GM19240 (cell line): ENCODE measurements around the gene OR52A1.

Experiments
- DNase-seq: peaks from one replicate; pipeline ENCODE4 v3.0.0; 2011; ENCODE audit warnings: low spot score; ENCODE audit not compliant: insufficient read length

OR52A1 gene

GRCh38 chr11:5136261-5136660 is 18.3 kb downstream of the OR52A1 start:
- no peak for DNase-seq

DNA sequence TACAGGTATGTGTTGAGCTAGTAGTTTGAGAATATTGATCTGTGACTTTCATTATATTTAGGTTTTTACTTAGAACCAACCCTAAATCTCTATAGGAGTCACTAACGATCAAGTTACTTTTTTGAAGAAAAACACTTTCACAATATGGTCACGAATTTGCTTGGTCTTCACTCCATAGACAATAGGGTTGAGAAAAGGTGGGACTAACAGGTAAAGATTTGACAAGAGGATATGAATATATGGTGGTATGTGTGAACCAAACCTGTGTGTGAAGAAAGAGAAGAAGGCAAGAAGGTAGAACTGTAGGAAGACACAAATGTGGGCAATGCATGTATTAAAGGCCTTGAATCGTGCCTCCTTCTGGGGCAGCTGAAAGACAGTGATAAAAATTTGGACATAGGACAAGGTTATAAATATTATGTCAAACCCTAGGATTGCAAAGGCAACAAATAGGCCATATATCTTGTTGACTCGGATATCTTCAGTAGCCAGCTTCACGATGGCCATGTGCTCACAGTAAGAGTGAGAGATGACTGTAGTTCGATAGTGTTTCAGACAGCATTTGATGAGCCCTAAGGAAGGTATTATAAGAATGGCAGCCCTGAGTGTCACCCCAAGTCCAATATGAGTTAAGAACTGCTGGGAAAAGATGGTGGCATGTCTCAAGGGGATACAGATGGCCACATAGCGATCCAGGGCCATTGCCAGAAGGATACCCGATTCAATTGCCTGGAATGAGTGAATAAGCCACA is 22.8 kb downstream of the OR52A1 start:
- no peak for DNase-seq

DNA sequence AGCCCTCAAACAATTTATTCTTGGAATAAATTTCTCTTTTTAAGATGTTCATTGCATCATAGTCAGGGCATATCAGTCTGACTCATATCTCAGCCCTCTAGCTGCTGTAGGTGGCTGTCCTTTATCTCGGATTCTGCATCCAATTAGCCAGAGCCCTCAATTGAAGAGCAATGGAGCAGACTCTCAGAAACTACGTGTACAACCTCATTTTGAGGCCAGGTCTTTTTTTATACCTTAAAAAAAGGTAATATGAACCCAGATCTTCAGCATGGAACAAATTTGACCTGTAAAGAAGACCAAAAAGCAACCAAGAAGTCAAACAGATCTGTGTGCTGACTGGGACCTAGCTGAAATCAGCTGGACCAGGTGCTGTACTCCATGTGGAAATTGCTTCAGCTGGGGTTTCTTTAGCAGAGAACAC is 25.1 kb downstream of the OR52A1 start:
- DNase-seq = no peak

GRCh38 chr11:5124891-5125620 is 29.5 kb downstream of the OR52A1 start:
- DNase-seq = no peak

GRCh38 chr11:5123802-5124521 is 30.6 kb downstream of the OR52A1 start:
- no peak for DNase-seq

DNA sequence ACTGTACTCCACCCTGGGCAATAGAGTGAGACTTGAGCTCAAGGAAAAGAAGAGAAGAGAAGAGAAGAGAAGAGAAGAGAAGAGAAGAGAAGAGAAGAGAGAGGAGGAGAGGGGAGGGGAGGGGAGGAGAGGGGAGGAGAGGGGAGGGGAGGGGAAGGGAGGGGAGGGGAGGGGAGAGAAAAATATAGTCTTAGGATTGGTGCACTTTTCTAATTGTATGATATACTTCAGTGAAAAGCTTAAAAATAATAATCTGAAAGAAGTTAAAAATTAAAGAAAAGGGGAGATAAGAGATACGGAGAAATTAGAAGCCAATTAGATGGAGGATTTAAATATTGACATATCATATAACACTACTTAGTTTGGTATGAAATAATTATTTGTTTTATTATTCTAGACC is 35.7 kb downstream of the OR52A1 start:
- DNase-seq = no peak

DNA sequence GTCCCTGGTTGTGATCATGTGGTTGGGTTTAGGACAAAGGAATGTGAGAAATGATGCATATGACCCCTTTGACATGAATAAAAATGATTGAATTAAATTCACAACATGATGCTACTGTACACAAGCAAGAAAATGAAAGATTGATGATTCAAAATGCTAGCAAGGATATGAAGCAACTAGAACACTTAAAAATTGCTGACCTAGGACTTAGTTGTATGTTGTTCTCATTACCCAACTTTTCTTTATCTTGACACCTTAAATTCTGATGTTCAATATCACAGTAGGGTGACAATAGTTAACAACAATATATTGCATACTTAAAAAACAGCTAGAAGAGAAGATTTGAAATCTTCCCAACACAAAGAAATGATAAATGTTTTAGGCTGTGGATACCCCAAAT is 37.0 kb downstream of the OR52A1 start:
- DNase-seq = no peak

DNA sequence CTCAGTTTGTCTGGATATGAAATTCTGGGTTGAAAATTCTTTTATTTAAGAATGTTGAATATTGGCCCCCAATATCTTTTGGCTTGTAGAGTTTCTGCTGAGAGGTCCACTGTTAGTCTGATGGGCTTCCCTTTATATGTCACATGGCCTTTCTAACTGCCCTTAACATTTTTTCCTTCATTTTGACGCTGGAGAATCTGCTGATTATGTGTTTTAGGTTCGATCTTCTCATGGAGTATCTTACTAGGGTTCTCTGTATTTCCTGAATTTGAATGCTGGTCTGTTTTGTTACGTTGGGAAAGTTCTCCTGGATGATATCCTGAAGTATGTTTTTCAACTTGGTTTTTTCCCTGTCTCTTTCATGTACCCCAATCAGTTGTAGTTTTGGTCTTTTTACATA is 39.2 kb downstream of the OR52A1 start:
- no peak for DNase-seq

GRCh38 chr11:5107285-5107684 is 47.3 kb downstream of the OR52A1 start:
- no peak for DNase-seq

DNA sequence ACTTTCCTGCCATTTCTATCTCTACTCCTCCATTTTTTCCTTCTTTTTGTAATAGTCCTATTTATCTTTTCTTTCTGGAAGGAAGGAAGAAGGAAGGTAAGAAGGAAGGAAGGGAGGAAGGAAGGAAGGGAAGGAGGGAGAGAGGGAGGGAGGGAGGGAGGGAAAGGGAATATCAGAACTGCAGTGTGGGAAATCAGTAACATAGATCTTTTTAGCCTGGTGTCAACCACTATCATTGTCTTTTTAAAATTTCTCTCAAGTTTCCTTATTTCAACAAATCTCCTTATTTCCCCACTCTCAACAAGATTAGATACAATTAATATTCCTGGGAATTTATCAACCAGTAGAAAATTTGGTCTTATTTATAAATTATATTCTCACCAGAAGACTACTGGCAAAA is 51.5 kb downstream of the OR52A1 start:
- DNase-seq = no peak

DNA sequence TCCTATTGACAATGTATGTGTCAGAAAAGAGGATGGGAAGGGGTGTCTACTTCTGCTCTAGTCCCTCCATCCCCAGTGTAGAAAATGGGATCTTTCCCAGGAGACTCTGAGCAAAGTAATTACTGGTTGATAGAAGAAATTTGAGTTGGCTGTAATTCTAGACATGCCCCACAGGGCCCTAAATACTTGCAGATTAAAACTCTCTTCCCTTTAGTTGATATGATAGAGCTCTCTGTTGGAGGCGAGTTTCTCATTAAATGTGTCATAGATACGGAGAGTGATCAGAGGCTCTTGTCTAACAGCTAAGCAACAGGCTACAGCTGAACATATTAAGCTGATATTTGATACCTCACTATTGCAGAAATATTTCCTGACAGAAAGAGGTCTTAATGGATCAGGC is 52.3 kb downstream of the OR52A1 start:
- no peak for DNase-seq

DNA sequence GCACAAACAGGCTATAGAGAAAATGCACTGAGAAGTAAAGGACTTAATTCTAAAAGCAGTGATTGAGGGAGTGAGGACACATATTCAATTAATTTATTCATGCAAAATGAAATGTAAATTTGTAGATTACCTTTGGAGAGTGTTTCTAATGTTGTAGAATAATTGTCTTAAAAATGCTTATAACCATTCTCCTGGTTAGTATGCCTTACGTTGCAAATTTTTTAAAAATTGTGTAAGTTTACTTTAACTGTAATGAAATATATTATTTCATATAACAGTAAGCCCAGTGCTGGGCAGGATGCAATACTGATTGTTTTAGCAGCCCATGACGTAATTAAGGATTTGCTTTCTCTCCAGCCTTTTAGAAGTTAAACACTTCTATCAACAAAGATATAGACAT is 58.5 kb downstream of the OR52A1 start:
- no peak for DNase-seq
